ENCODE results near the gene MAMDC2. TPM values are rescaled to one million over a fixed set of nuclear protein-coding genes. Genes with fewer than 3 reads are reported as not detected.
"Not testable (repeated sequence)": the region's sequence is repeated elsewhere in the genome, so short reads cannot be mapped to it uniquely, and the experiment has no call there.

MAMDC2 gene
- total RNA-seq, 1 experiment from 2014 or later = 0.26 TPM

DNA sequence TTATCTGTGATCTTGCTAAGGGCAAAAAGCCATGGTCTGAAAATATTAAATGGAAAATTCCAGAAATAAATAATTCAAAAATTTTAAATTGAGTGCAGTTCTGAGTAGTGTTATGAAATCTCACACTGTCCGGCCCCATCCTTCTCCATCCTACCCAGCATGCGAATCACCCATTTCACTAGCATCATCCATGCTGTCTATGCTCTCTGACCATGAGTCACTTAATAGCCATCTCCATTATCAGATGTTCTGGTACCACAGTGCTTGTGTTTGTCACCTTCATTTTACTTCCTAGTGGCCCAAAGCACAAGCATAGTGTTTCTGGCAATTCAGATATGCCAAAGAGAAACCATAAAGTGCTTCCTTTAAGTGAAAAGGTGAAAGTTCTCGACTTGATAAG, 151.8 kb downstream of the MAMDC2 start:
- no peak overlapping the region for H3K27ac Mint-ChIP-seq (ENCODE audit: unreplicated experiment)
- H3K27me3 Mint-ChIP-seq (ENCODE audit: unreplicated experiment) = no peaks in the 10 kb centered on the region
- no TSS peak for BruUV-seq (replicated peaks)
- TF ChIP-seq CTCF (IDR thresholded peaks at IDR 0.05; ENCODE audit: unreplicated experiment) = no peak
- no peaks in the 10 kb centered on the region for H3K9me3 Mint-ChIP-seq (ENCODE audit: low read depth, unreplicated experiment)
- no peak overlapping the region for H3K4me3 Mint-ChIP-seq (ENCODE audit: low read depth, unreplicated experiment)
- peaks cover 7% of the 10 kb centered on the region for H3K4me1 Mint-ChIP-seq (ENCODE audit: low read depth, unreplicated experiment)
- intact Hi-C loops (cut with micrococcal nuclease; ENCODE audit: unreplicated experiment) = no loop called here
- CTCF ChIA-PET = no interaction called here
- no peak for DNase-seq
- no peaks in the 10 kb centered on the region for H3K36me3 Mint-ChIP-seq (ENCODE audit: insufficient read depth, unreplicated experiment)

GRCh38 chr9:70197216-70198044, 153.8 kb downstream of the MAMDC2 start:
- no peak overlapping the region for H3K27ac Mint-ChIP-seq (ENCODE audit: unreplicated experiment)
- CTCF ChIA-PET = no interaction called here
- peaks cover 6% of the 10 kb centered on the region for H3K4me1 Mint-ChIP-seq (ENCODE audit: low read depth, unreplicated experiment)
- no peaks in the 10 kb centered on the region for H3K9me3 Mint-ChIP-seq (ENCODE audit: low read depth, unreplicated experiment)
- TF ChIP-seq CTCF (IDR thresholded peaks at IDR 0.05; ENCODE audit: unreplicated experiment) = no peak
- intact Hi-C loops (cut with micrococcal nuclease; ENCODE audit: unreplicated experiment) = no loop called here
- no peak overlapping the region for H3K4me3 Mint-ChIP-seq (ENCODE audit: low read depth, unreplicated experiment)
- H3K27me3 Mint-ChIP-seq (ENCODE audit: unreplicated experiment) = no peaks in the 10 kb centered on the region
- no peaks in the 10 kb centered on the region for H3K36me3 Mint-ChIP-seq (ENCODE audit: insufficient read depth, unreplicated experiment)
- BruUV-seq (replicated peaks) = no TSS peak
- no peak for DNase-seq

DNA sequence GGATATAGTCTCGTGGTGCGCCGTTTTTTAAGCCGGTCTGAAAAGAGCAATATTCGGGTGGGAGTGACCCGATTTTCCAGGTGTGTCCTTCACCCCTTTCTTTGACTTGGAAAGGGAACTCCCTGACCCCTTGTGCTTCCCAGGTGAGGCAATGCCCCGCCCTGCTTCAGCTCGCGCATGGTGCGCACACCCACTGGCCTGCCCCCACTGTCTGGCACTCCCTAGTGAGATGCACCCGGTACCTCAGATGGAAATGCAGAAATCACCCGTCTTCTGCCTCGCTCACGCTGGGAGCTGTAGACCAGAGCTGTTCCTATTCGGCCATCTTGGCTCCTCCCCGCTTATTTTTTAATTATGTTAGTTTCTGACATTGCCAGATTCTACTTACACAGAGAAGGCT, 161.1 kb downstream of the MAMDC2 start:
- H3K4me3 Mint-ChIP-seq (ENCODE audit: low read depth, unreplicated experiment); BruUV-seq (replicated peaks); H3K36me3 Mint-ChIP-seq (ENCODE audit: insufficient read depth, unreplicated experiment); H3K9me3 Mint-ChIP-seq (ENCODE audit: low read depth, unreplicated experiment); intact Hi-C loops (cut with micrococcal nuclease; ENCODE audit: unreplicated experiment); H3K4me1 Mint-ChIP-seq (ENCODE audit: low read depth, unreplicated experiment); DNase-seq; CTCF ChIA-PET; H3K27me3 Mint-ChIP-seq (ENCODE audit: unreplicated experiment); H3K27ac Mint-ChIP-seq (ENCODE audit: unreplicated experiment): not testable (repeated sequence)

GRCh38 chr9:70205366-70206020, 161.8 kb downstream of the MAMDC2 start:
- no TSS peak for BruUV-seq (replicated peaks)
- H3K27me3 Mint-ChIP-seq (ENCODE audit: unreplicated experiment) = no peaks in the 10 kb centered on the region
- H3K4me3 Mint-ChIP-seq (ENCODE audit: low read depth, unreplicated experiment) = no peak overlapping the region
- TF ChIP-seq CTCF (IDR thresholded peaks at IDR 0.05; ENCODE audit: unreplicated experiment) = no peak
- intact Hi-C loops (cut with micrococcal nuclease; ENCODE audit: unreplicated experiment) = no loop called here
- H3K4me1 Mint-ChIP-seq (ENCODE audit: low read depth, unreplicated experiment) = no peaks in the 10 kb centered on the region
- H3K27ac Mint-ChIP-seq (ENCODE audit: unreplicated experiment) = no peak overlapping the region
- no peaks in the 10 kb centered on the region for H3K36me3 Mint-ChIP-seq (ENCODE audit: insufficient read depth, unreplicated experiment)
- peaks cover 4% of the 10 kb centered on the region for H3K9me3 Mint-ChIP-seq (ENCODE audit: low read depth, unreplicated experiment)
- DNase-seq = no peak
- CTCF ChIA-PET = no interaction called here

- Mint-ChIP-seq H3K36me3 (ENCODE audit: insufficient read depth, unreplicated experiment) (peaks cover 4% of the 10 kb centered on the region), H3K27me3 (ENCODE audit: unreplicated experiment) (no peaks in the 10 kb centered on the region), H3K9me3 (ENCODE audit: low read depth, unreplicated experiment) (peaks cover 12% of the 10 kb centered on the region), H3K4me1 (ENCODE audit: low read depth, unreplicated experiment) (no peaks in the 10 kb centered on the region), H3K4me3 (ENCODE audit: low read depth, unreplicated experiment) (no peak overlapping the region), H3K27ac (ENCODE audit: unreplicated experiment) (no peak overlapping the region)
- intact Hi-C loops (cut with micrococcal nuclease; ENCODE audit: unreplicated experiment) = no loop called here
- no peak for TF ChIP-seq CTCF (IDR thresholded peaks at IDR 0.05; ENCODE audit: unreplicated experiment)
- CTCF ChIA-PET = no interaction called here
- BruUV-seq (replicated peaks) = no TSS peak
- no peak for DNase-seq
These were observed 173.4 kb downstream of the MAMDC2 start for GRCh38 chr9:70217029-70217428.

Measured in Calu3 (cell line).